Effector memory CD4-positive, alpha-beta T cell (primary cell): ENCODE results near the gene UBAC2.

Experiments
- DNase-seq, 3 donors: peaks; one replicate each; pipeline ENCODE4 v3.0.0-alpha.2; 2020
- H3K27ac ChIP-seq: 2 replicates; pipeline ENCODE4 v1.7.0; 2013; ENCODE audit warnings: mild to moderate bottlenecking, low read length, moderate library complexity; ENCODE audit not compliant: insufficient read depth, poor library complexity, severe bottlenecking
- H3K27me3 ChIP-seq: replicated peaks from 2 replicates; pipeline ENCODE4 v1.7.0; 2013; ENCODE audit warnings: mild to moderate bottlenecking, low read length; ENCODE audit not compliant: insufficient read depth, control insufficient read depth, poor library complexity, severe bottlenecking
- H3K36me3 ChIP-seq: 2 replicates; pipeline ENCODE4 v1.7.0; 2013; ENCODE audit warnings: mild to moderate bottlenecking, low read length, moderate library complexity; ENCODE audit not compliant: control insufficient read depth, insufficient read depth
- H3K4me1 ChIP-seq: 2 replicates; pipeline ENCODE4 v1.7.0; 2013; ENCODE audit warnings: low read length, mild to moderate bottlenecking; ENCODE audit not compliant: control insufficient read depth, insufficient read depth, poor library complexity, severe bottlenecking
- H3K4me3 ChIP-seq: 2 replicates; pipeline ENCODE4 v1.7.0; 2013; ENCODE audit warnings: low read length, low read depth, mild to moderate bottlenecking; ENCODE audit not compliant: insufficient read depth, poor library complexity, severe bottlenecking
- H3K9me3 ChIP-seq: 2 replicates; pipeline ENCODE4 v1.7.0; 2013; ENCODE audit warnings: mild to moderate bottlenecking, low read length, moderate library complexity; ENCODE audit not compliant: control insufficient read depth

Gene UBAC2

DNA sequence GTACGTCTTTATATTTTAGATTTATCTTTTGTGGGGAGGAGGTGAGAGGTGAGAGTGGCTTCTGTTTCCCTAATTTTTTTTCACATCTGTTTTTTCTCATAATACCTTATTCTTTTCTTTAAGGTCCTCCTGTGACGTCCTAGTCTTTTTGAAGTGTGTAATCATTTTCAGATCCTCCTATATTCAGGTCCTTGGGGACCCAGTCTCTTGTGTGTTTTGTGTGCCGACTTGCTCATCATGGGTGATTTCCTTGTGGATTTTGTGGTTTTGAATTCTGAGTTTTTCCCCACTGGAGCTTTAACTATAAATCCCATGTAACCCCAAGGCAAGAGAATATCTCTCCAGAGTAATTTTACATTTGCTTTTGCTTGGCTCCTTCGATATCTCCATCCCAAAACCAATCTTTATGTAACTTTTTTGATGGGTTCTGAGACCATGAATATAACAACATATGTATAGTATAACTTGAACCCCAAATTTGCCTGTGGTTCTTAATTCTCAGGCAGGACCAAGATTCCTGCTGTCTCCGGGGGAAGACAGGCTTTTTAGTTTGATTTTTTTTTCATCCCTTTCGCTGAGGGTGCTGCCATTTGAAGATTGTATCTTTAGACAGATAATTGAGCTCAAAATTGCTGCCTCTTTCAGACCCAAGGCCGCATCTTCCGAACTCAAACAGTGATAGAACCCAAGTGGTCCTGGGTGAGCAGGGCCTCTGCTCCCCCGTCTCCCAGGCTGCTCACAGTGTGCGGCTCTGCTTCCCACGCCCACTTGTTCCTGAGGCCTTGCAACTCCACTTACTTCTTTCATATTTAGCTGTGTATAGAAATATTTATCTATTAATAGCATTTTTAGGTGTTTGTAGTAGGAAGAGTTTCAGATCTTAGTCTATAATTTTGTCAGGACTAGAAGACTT, 165.7 kb downstream of the UBAC2 start:
- Histone ChIP-seq H3K4me1 (peaks cover 54% of the 10 kb centered on the region), H3K27me3 (no peaks in the 10 kb centered on the region), H3K9me3 (no peaks in the 10 kb centered on the region), H3K36me3 (no peaks in the 10 kb centered on the region), H3K27ac (peak overlapping the region; percentile 58), H3K4me3 (peak overlapping the region; percentile 10)
- no peak for DNase-seq

DNA sequence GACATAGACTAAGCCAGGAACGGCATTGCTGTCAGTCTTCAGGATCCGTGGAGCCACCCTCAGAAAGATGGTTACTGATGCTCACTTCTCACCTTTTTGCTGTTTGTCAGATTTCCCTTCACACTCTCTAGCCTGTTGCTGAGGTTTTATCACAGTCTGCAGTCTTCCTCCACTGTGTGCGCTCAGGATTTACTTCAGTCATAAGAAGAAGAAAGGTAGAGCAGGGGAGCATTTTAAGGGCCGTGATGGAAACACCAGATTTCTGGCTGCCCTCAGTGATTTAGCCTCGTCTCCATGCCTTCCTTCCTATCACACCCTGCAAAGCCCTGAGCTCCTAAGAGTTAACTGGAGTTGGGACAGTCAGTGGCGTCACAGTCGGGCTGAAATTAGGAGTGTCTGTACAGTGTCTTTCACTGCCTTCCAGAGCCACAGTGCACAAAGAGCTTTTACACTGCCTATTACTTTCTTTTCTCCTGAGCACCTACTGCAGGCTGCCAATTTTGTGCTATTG, 166.5 kb downstream of the UBAC2 start:
- H3K36me3 ChIP-seq = no peaks in the 10 kb centered on the region
- H3K4me3 ChIP-seq = no peak overlapping the region
- no peaks in the 10 kb centered on the region for H3K9me3 ChIP-seq
- no peaks in the 10 kb centered on the region for H3K27me3 ChIP-seq
- peak overlapping the region; percentile 58 for H3K27ac ChIP-seq
- DNase-seq = no peak
- H3K4me1 ChIP-seq = peaks cover 53% of the 10 kb centered on the region

DNA sequence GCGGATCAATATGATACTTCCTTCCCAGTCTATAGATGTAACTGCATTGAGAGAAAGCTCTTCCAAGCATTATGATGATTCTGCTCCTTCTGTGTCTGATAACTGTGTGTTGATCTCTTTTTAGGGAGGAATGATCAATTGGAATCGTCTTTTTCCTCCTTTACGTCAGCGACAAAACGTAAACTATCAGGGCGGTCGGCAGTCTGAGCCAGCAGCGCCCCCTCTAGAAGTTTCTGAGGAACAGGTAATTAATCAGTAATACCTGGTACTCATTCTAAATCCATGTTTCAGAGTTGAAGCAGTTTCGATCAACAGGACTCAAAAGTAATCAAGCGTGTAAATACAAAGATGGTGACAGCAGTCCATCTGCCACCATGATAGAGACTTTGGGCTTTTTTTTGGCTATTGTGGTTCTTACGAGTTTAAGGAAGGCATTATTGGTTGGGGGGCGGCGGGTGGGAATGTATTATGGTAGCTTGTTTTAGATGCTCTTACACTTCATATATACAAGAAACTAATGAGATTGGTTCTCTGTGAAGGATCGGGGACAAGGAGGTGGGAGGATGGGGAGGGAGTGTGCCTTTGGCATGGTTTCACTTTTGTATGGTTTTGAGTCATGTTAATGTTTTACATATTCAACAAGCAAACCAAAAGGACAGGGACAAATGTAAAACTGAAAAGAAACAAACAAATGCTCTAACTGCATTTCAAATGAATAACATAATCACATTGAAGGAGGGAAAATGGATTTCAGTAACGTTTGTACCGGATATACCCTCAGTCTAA, 167.2 kb downstream of the UBAC2 start:
- Histone ChIP-seq H3K27ac (peak overlapping the region; percentile 58), H3K36me3 (no peaks in the 10 kb centered on the region), H3K9me3 (no peaks in the 10 kb centered on the region), H3K4me1 (peaks cover 54% of the 10 kb centered on the region), H3K4me3 (peak overlapping the region; percentile 14), H3K27me3 (no peaks in the 10 kb centered on the region)
- no peak for DNase-seq

DNA sequence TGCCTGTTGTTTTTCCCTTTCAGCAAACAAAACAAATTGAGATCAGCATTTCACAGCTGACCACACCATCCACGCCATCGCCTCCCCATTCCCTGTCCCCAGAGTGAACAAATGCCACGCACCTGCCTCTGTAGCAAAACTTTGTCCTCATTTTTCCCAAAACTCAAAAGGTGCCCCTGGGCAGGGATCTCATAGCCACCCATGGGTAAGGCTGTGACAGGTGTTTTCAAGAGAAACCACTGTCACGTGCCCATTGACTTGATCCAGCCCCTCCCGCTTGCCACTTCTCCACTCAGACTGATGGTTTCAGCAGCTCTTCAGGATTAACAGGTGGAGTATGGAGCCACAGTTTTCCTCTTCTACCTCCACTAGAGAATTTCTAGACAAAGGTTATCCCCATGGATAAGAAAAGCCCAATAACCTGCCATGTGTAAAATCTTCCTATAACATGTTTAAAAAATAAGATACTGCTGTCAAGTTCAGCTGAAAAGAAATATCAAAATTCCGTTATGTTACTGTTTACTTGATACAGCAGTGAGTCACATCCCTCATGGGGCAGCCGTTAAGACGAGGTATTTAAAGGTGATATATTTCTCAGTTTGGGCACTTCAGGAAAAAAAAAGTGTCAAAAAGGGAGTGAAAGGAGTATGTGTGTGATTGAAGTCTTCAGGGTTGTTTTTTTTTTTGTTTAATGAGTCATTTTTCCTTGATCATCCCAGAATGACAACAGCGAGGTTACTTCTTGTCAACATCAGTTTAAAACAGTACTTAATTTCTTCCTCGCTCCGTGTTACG, 170.0 kb downstream of the UBAC2 start:
- no peak for DNase-seq
- Histone ChIP-seq H3K27me3 (no peaks in the 10 kb centered on the region), H3K4me1 (peaks cover 59% of the 10 kb centered on the region), H3K27ac (peak overlapping the region; percentile 54), H3K9me3 (no peaks in the 10 kb centered on the region), H3K4me3 (no peak overlapping the region), H3K36me3 (no peaks in the 10 kb centered on the region)

DNA sequence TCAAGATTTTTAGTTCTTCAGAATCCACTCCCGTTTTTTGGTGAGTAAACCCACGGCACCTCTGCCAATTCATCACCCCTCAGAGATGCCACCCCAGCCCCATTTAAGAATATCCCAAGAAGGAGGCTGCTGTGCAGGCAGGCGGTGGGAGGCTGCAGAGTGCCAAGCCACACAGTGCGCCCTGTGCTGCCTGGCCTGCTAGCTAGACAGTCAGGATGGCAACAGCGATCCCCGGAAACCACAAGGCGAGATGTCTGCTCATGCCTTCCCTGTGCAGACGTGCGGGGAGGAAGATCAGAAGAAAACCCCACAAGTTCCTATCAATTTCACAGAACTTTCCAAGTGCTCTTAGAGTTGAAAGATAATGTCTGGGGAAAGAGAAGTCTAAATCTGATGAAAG, 171.3 kb downstream of the UBAC2 start:
- Histone ChIP-seq H3K27ac (peak overlapping the region; percentile 66), H3K4me3 (no peak overlapping the region), H3K36me3 (no peaks in the 10 kb centered on the region), H3K4me1 (peaks cover 53% of the 10 kb centered on the region), H3K9me3 (no peaks in the 10 kb centered on the region), H3K27me3 (no peaks in the 10 kb centered on the region)
- DNase-seq = peak; percentile 59 to 67 (median 66)

DNA sequence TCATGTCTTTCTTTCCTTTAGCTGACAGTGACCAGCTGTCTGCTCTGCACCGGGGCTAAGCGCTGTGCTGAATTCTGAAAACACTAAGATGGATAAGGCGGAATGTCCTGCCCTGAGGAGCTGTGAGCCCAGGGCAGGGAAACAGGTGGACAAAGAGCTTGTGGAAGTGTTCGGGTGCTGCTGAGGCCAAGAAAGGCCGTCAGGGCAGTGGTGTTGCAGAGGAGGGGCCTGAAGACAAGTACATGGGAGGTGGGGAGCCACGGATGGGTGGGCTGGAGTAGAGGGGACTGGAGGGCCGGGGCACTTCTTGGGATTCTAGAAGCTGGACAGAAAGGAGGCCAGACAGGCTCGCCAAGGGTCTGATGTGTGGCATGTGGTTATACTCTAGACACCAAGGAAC, 172.8 kb downstream of the UBAC2 start:
- no peaks in the 10 kb centered on the region for H3K36me3 ChIP-seq
- H3K4me1 ChIP-seq = peaks cover 47% of the 10 kb centered on the region
- no peak for DNase-seq
- no peaks in the 10 kb centered on the region for H3K27me3 ChIP-seq
- H3K9me3 ChIP-seq = no peaks in the 10 kb centered on the region
- no peak overlapping the region for H3K4me3 ChIP-seq
- H3K27ac ChIP-seq = peak overlapping the region; percentile 29

DNA sequence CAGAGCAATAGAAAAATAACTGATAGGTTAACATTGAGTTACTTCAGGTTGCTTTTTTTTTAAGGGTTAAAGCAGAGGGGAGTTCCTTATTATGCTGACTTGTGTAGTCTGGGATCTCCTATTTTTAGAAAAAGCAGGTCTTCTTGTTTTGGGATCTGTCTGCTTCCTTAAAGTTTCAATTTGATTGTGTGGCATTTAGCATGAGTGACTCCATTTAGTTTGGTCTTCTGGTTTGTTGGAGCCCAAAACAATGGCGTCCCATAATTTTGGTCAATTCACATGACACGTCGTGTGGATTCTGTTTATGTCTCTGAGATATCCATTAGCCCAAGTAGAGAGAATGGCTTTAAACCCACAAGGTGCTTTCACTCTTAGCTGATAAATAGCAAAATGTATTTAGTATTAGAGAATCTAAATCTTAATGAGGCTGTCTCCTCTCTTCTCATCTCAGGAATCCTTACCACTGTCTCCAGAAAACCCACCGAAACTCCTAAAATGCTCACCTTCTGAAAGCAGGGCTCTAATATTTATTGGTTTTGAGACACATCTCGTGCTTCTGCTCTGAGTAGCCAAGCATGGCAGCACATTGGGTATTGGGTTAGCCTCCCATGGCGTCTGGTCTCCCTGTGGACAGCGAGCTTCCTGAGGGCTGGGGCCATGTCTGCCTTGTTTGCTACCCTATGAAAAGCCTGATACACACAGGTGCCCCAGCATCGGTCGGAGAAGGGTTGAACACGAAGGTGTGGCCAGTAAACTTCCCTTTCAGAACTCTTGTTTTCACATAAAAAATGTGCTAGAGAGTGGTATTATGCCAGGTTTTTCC, 173.7 kb downstream of the UBAC2 start:
- no peaks in the 10 kb centered on the region for H3K9me3 ChIP-seq
- no peaks in the 10 kb centered on the region for H3K27me3 ChIP-seq
- H3K27ac ChIP-seq = peak overlapping the region; percentile 55
- no peaks in the 10 kb centered on the region for H3K36me3 ChIP-seq
- H3K4me1 ChIP-seq = peaks cover 43% of the 10 kb centered on the region
- no peak for DNase-seq
- no peak overlapping the region for H3K4me3 ChIP-seq

DNA sequence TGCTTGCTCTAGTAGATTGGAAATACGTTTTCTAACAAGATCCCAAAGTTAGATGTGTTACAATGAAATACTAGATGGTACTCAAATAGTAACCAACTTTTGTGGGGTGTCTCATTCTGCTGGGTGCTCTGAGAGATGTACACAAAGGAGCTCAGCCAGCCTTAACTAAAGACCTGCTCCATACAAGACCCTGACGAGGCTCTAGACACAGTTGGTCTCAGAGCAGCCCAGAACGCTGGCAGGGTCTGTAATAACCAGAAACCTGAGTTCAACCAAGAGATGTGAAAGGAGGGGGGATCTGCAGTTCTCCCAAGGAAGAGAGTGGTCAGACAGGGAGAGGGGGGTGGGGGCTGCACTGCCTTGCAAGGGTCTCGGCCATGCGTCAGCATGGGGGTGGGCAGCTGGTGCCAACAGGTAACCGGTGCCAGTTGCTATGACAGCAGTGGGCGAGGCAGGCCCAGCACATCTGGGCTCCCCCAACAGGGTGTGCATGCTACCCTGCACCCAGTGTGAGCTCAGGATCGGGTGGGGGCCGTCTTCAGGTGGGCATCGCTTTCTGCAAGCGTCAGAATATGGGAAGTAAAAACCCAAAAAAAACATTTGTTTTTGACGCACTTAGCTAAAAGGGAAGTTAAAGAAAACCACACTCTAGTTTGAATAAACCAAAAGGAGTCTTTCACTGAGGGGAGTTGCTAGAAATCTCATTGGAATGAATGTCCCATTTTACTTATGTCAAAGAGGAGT, 174.5 kb downstream of the UBAC2 start:
- no peaks in the 10 kb centered on the region for H3K36me3 ChIP-seq
- no peaks in the 10 kb centered on the region for H3K9me3 ChIP-seq
- no peaks in the 10 kb centered on the region for H3K27me3 ChIP-seq
- H3K27ac ChIP-seq = peak overlapping the region; percentile 55
- no peak overlapping the region for H3K4me3 ChIP-seq
- H3K4me1 ChIP-seq = peaks cover 45% of the 10 kb centered on the region
- no peak for DNase-seq
